HFFc6 (cell line): ENCODE results near the gene NPAS3. TPM values are rescaled to one million over a fixed set of nuclear protein-coding genes. Genes with fewer than 3 reads are reported as not detected.

Source experiments
- DNase-seq: peaks from one replicate; pipeline ENCODE4 v3.0.0-alpha.2; 2018
- H3K27ac Mint-ChIP-seq: 2 replicates; pipeline ENCODE4 v1.8.0; 2020; ENCODE audit warnings: mild to moderate bottlenecking, mixed read lengths
- H3K27me3 Mint-ChIP-seq: 2 replicates; pipeline ENCODE4 v1.8.0; 2021; ENCODE audit warnings: mild to moderate bottlenecking, moderate library complexity, mixed read lengths; ENCODE audit not compliant: insufficient read depth
- H3K36me3 Mint-ChIP-seq: 2 replicates; pipeline ENCODE4 v1.8.0; 2021; ENCODE audit warnings: low read depth, mixed read lengths
- H3K4me1 Mint-ChIP-seq: 2 replicates; pipeline ENCODE4 v1.8.0; 2020; ENCODE audit warnings: low read depth, mixed read lengths
- H3K4me3 Mint-ChIP-seq: 2 replicates; pipeline ENCODE4 v1.8.0; 2020; ENCODE audit warnings: mild to moderate bottlenecking, moderate library complexity, mixed read lengths
- H3K9me3 Mint-ChIP-seq: 2 replicates; pipeline ENCODE4 v1.8.0; 2020; ENCODE audit warnings: mild to moderate bottlenecking, mixed read lengths
- CTCF ChIP-seq: fragments of 200-600 bp; sonication (generic); IDR thresholded peaks from 2 replicates; pipeline ENCODE4 v1.5.0; 2021; ENCODE audit warnings: antibody characterized with exemption, mild to moderate bottlenecking
- total RNA-seq, 6 experiments: library from RNA; stranded (reverse); fragmentation: NEBNext Ultra II Directional; extraction: Animal tissue kit (Norgen Biotek cat#: 25700); gene quantifications; 2 replicates in 1 of 6; 3 replicates in 5 of 6; pipeline ENCODE4 v1.2.3, GENCODE V29; 2021

Gene NPAS3
- total RNA-seq, 6 experiments from 2014 or later, result not detected

- DNase-seq, result no peak
- TF ChIP-seq CTCF, result no peak
- Mint-ChIP-seq H3K27me3 (peaks cover 1% of the 10 kb centered on the region; the same call in 1 of the 2 replicates), H3K4me3 (no peak overlapping the region), H3K4me1 (no peaks in the 10 kb centered on the region), H3K27ac (no peak overlapping the region), H3K9me3 (no peaks in the 10 kb centered on the region; the same call in 1 of the 2 replicates), H3K36me3 (no peaks in the 10 kb centered on the region)
Observed at GRCh38 chr14:33315721-33316120, 377.0 kb downstream of the NPAS3 start.

GRCh38 chr14:33317675-33318074 is 379.0 kb downstream of the NPAS3 start:
- Mint-ChIP-seq H3K36me3 (no peaks in the 10 kb centered on the region), H3K4me3 (no peak overlapping the region), H3K27me3 (peaks cover 1% of the 10 kb centered on the region; the same call in 1 of the 2 replicates), H3K4me1 (no peaks in the 10 kb centered on the region), H3K9me3 (no peaks in the 10 kb centered on the region; the same call in 1 of the 2 replicates), H3K27ac (no peak overlapping the region)
- no peak for TF ChIP-seq CTCF
- no peak for DNase-seq

GRCh38 chr14:33323979-33324378 is 385.3 kb downstream of the NPAS3 start:
- Mint-ChIP-seq H3K36me3 (no peaks in the 10 kb centered on the region), H3K4me1 (no peaks in the 10 kb centered on the region), H3K9me3 (no peaks in the 10 kb centered on the region; the same call in 1 of the 2 replicates), H3K27ac (no peak overlapping the region), H3K27me3 (no peaks in the 10 kb centered on the region), H3K4me3 (no peak overlapping the region)
- no peak for DNase-seq
- no peak for TF ChIP-seq CTCF

GRCh38 chr14:33331176-33331949 is 392.7 kb downstream of the NPAS3 start:
- TF ChIP-seq CTCF, result no peak
- no peaks in the 10 kb centered on the region for H3K4me1 Mint-ChIP-seq
- H3K9me3 Mint-ChIP-seq, result no peaks in the 10 kb centered on the region; the same call in 1 of the 2 replicates
- no peak overlapping the region for H3K4me3 Mint-ChIP-seq
- DNase-seq, result no peak
- no peaks in the 10 kb centered on the region for H3K36me3 Mint-ChIP-seq
- H3K27ac Mint-ChIP-seq, result no peak overlapping the region
- H3K27me3 Mint-ChIP-seq, result no peaks in the 10 kb centered on the region; the same call in 1 of the 2 replicates

GRCh38 chr14:33332497-33332896 is 393.8 kb downstream of the NPAS3 start:
- Mint-ChIP-seq H3K27ac (no peak overlapping the region), H3K27me3 (no peaks in the 10 kb centered on the region; the same call in 1 of the 2 replicates), H3K4me3 (no peak overlapping the region), H3K4me1 (no peaks in the 10 kb centered on the region), H3K36me3 (no peaks in the 10 kb centered on the region), H3K9me3 (no peaks in the 10 kb centered on the region; the same call in 1 of the 2 replicates)
- TF ChIP-seq CTCF, result no peak
- no peak for DNase-seq
